SKM-1 treated with dmso at 0.1 percent for 144 hours (cell line): Measurements from ENCODE around the gene EEF1A1.
"Not testable (repeated sequence)": the region's sequence is repeated elsewhere in the genome, so short reads cannot be mapped to it uniquely, and the experiment has no call there.

ENCODE experiments used
- DNase-seq: peaks from one replicate; lab custom pipeline; 2025; ENCODE audit not compliant: unreplicated experiment; lab: John Stamatoyannopoulos, UW

EEF1A1 gene

DNA sequence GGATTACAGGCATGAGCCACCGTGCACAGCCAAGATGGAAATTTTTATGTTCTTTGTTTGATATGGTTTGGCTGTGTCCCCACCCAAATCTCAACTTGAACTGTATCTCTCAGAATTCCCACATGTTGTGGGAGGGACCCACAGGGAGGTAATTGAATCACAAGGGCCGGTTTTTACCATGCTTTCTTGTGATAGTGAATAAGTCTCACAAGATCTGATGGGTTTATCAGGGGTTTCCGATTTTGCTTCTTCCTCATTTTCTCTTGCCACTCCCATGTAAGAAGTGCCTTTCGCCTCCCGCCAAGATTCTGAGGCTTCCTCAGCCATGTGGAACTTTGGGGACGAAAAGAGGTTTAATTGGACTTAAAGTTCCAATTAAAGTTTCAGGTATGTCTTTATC is 14.6 kb downstream of the EEF1A1 start:
- no peak for DNase-seq

GRCh38 chr6:73505705-73506104 is 15.1 kb downstream of the EEF1A1 start:
- not testable (repeated sequence) for DNase-seq

DNA sequence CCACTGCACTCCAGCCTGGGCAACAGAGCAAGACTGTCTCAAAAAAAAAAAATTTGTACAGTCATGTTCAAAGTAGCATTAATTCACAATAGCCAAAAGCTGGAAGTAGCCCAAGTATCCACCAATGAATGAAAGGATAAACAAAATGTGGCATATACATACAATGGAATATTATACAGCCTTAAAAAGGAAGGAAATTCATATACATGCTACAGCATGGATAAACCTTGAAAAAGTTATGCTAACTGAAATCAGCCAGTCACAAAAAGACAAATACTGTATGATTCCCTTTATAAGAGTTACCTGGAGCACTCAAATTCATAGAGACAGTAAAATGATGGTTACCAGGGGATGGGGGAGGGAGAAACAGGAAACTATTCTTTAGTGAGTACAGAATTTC is 15.7 kb downstream of the EEF1A1 start:
- no peak for DNase-seq

DNA sequence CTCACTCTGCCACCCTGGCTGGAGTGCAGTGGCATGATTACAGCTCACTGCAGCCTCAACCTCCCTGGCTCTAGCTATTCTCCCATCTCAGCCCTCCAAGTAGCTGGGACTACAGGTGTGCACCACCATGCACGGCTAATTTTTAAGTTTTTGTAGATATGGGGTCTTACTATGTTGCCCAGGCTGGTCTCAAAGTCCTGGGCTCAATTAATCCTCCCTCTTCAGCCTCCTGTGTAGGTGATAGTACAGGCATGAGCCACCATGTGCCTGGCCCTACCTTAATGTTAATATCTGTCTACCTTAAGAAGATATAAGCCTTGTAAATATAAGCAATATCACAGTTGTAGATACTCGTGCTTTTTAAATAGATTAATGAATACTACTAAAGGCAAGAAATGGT is 16.7 kb downstream of the EEF1A1 start:
- no peak for DNase-seq

- peak; percentile 55 for DNase-seq
These were observed 17.6 kb downstream of the EEF1A1 start for GRCh38 chr6:73503027-73503772.

DNA sequence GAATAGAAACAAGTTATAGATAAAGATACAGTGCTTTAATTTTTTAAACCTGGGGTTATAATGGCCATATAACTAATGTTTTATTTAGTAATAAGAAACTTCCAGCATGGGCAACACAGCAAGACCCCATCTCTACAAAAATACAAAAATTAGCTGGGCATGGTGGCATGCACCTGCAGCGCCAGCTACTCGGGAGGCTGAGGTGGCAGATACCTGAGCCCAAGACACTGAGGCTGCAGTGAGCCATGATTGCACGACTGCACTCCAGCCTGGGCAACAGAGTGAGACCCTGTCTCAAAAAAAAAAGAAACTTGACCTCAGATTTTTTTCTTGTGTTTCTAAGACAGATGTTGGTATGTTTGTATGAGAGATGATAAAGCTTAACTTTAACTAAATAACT is 22.9 kb downstream of the EEF1A1 start:
- no peak for DNase-seq

DNA sequence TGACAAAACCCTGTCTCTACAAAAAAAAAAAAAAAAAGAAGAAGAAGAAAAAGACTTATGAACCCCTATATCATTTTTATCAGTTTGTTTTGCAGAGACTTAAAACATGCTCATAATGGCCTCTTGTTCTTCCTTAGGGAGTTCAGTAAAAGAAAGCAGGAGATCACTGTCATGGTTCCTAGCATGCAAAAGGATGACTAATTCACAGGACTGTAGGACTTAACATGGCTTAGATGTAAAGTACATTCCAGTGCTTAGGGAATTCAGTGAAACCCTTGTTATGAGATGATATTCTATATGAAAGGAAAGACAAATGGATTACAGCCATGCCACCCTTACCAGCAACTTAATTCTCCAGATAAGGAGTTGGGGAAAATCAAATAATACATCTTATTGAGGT is 29.5 kb downstream of the EEF1A1 start:
- DNase-seq: no peak

DNA sequence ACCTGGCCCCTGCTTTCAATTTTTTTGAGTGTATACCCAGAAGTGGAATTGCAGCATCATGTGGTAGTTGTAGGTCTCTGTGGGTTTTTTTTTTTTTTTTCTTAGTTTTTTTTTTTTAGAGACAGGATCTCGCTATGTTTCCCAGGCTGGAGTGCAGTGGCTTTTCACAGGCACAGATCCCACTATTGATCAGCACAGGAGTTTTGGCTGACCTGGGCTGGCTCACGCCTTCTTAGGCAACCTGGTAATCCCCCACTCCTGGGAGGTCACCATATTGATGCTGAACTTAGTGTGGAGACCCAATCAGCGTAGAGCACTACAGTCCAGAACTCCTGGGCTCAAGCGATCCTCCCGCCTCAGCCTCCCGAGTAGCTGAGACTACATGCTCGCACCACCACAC is 33.4 kb downstream of the EEF1A1 start:
- no peak for DNase-seq

GRCh38 chr6:73484438-73484837 is 36.4 kb downstream of the EEF1A1 start:
- DNase-seq: no peak

DNA sequence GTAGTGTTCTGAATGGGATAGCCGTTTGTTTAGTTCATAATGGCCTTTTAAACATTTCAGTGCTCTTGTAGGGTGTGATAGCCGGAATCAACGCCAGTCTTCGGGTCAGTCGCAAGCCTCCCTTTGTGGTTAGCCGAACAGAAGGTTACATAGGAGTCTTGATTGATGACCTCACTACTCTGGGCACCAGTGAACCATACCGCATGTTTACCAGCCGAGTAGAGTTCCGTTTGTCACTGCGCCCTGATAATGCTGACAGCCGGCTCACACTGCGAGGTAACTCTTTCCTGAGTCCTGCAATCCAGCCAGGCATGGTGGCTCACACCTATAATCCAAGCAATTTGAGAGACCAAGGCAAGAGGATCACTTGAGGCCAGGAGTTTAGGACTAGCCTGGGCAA is 38.9 kb downstream of the EEF1A1 start:
- no peak for DNase-seq

GRCh38 chr6:73477407-73477806 is 43.4 kb downstream of the EEF1A1 start:
- DNase-seq: no peak

DNA sequence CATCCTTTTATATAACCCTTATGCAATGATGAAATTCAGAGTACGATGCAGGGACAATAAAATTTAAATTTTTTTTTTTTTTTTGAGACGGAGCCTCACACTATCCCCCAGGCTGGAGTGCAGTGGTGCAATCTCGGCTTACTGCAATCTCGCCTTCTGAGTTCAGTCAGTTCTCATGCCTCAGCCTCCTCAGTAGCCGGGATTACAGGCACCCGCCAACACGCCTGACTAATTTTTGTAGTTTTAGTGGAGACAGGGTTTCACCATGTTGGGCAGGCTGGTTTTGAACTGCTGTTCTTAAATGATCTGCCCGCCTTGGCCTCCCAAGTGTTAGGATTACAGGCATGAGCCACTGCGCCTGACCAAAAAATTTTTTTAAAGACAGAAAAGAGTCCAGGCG is 44.1 kb downstream of the EEF1A1 start:
- DNase-seq: no peak

GRCh38 chr6:73471686-73472290 is 49.0 kb downstream of the EEF1A1 start:
- DNase-seq: no peak
